PC-9 (cell line): ENCODE results near the gene S100A9. TPM values are rescaled to one million over a fixed set of nuclear protein-coding genes. Genes with fewer than 3 reads are reported as not detected.

Source experiments
- BruUV-seq: library from RNA; stranded (reverse); fragments of 400-500 nt; replicated peaks from 2 replicates; lab custom pipeline; 2021; lab: Mats Ljungman, UMichigan
- CTCF ChIA-PET: fragments of 300-600 bp; sonication (Branson Sonifier 250); formaldehyde crosslinking; loops from one replicate; lab custom pipeline; 2022; ENCODE audit warnings: antibody characterized with exemption; lab: Charles Lee
- POLR2A ChIA-PET: fragments of 300-600 bp; sonication (Branson Sonifier 250); formaldehyde crosslinking; loops from one replicate; lab custom pipeline; 2022; ENCODE audit warnings: antibody characterized with exemption; ENCODE audit not compliant: unreplicated experiment; lab: Charles Lee
- DNase-seq, 2 experiments: peaks; one replicate each; pipeline versions ENCODE4 v3.0.0 to v3.0.0-alpha.2; 2015 to 2022; ENCODE audit warnings: mixed read lengths in 1 of 2
- H2AFZ ChIP-seq: fragments of 200-600 bp; sonication (generic); 2 replicates; pipeline ENCODE4 v1.8.1; 2017; ENCODE audit warnings: antibody characterized with exemption
- H3F3A ChIP-seq: fragments of 200-600 bp; sonication (generic); 2 replicates; pipeline ENCODE4 v1.8.1; 2017; ENCODE audit warnings: antibody characterized with exemption, mild to moderate bottlenecking, low read depth; ENCODE audit not compliant: insufficient read depth
- H3K27ac ChIP-seq: fragments of 200-600 bp; sonication (generic); 2 replicates; pipeline ENCODE4 v1.6.1; 2016; ENCODE audit warnings: mixed run types
- H3K27me3 ChIP-seq: fragments of 200-600 bp; sonication (generic); 2 replicates; pipeline ENCODE4 v1.6.1; 2016; ENCODE audit warnings: low read depth, mixed run types; ENCODE audit not compliant: insufficient read depth
- H3K36me3 ChIP-seq: fragments of 200-600 bp; sonication (generic); 2 replicates; pipeline ENCODE4 v1.6.1; 2016; ENCODE audit warnings: low read depth, mixed run types
- H3K4me1 ChIP-seq: fragments of 200-600 bp; sonication (generic); replicated peaks from 2 replicates; pipeline ENCODE4 v1.6.1; 2016; ENCODE audit warnings: mixed run types; ENCODE audit not compliant: insufficient read depth
- H3K4me2 ChIP-seq: fragments of 200-600 bp; sonication (generic); 2 replicates; pipeline ENCODE4 v1.6.1; 2017; ENCODE audit warnings: mixed run types
- H3K4me3 ChIP-seq: fragments of 200-600 bp; sonication (generic); 2 replicates; pipeline ENCODE4 v1.6.1; 2016; ENCODE audit warnings: mixed run types
- H3K79me2 ChIP-seq: fragments of 200-600 bp; sonication (generic); 2 replicates; pipeline ENCODE4 v1.6.1; 2017; ENCODE audit warnings: low read depth, mixed run types
- H3K9me2 ChIP-seq: fragments of 200-600 bp; sonication (generic); 2 replicates; pipeline ENCODE4 v1.8.1; 2017; ENCODE audit warnings: mild to moderate bottlenecking; ENCODE audit not compliant: insufficient read depth
- H3K9me3 ChIP-seq: fragments of 200-600 bp; sonication (generic); 2 replicates; pipeline ENCODE4 v1.8.1; 2016; ENCODE audit warnings: low read depth; ENCODE audit not compliant: insufficient read depth
- H4K20me1 ChIP-seq: fragments of 200-600 bp; sonication (generic); 2 replicates; pipeline ENCODE4 v1.8.1; 2017; ENCODE audit not compliant: insufficient read depth
- CTCF ChIP-seq: fragments of 200-600 bp; sonication (generic); conservative IDR thresholded peaks from 2 replicates; pipeline ENCODE4 v1.6.1; 2017; ENCODE audit warnings: mixed run types, antibody characterized with exemption, mild to moderate bottlenecking, moderate library complexity
- EZH2 ChIP-seq: fragments of 200-600 bp; sonication (generic); IDR thresholded peaks from 2 replicates; pipeline ENCODE4 v1.8.0; 2017; ENCODE audit warnings: antibody characterized with exemption, low read depth
- intact Hi-C: fragments of 100-400 bp; cut with micrococcal nuclease; formaldehyde crosslinking; loops from one replicate; pipeline ENCODE4 v1.10.0; 2022; ENCODE audit not compliant: unreplicated experiment
- total RNA-seq: library from RNA; stranded (reverse); gene quantifications from 2 replicates; pipeline ENCODE4 v1.2.3, GENCODE V29; 2021

S100A9 gene
- total RNA-seq, 1 experiment from 2014 or later: 4.3 TPM

GRCh38 chr1:153395776-153396175 lies 38.1 kb downstream of the S100A9 start:
- BruUV-seq: no TSS peak
- DNase-seq: no peak
- H3K79me2 ChIP-seq: no peaks in the 10 kb centered on the region
- no peaks in the 10 kb centered on the region for H4K20me1 ChIP-seq
- H3K4me3 ChIP-seq: no peak overlapping the region
- H3K9me2 ChIP-seq: no peaks in the 10 kb centered on the region
- no peaks in the 10 kb centered on the region for H3K27me3 ChIP-seq
- H3F3A ChIP-seq: peaks cover 9% of the 10 kb centered on the region; the same call in 1 of the 2 replicates
- TF ChIP-seq EZH2: no peak
- TF ChIP-seq CTCF: no peak
- H3K4me1 ChIP-seq: peaks cover 43% of the 10 kb centered on the region
- no peaks in the 10 kb centered on the region for H3K36me3 ChIP-seq
- POLR2A ChIA-PET: no interaction called here
- intact Hi-C loops: no loop called here
- H3K4me2 ChIP-seq: no peak overlapping the region
- H2AFZ ChIP-seq: no peak overlapping the region
- no peak overlapping the region for H3K27ac ChIP-seq
- H3K9me3 ChIP-seq: no peaks in the 10 kb centered on the region
- CTCF ChIA-PET: no interaction called here

GRCh38 chr1:153396461-153396860 lies 38.8 kb downstream of the S100A9 start:
- Histone ChIP-seq H3K4me3 (no peak overlapping the region), H3K79me2 (no peaks in the 10 kb centered on the region), H3K4me2 (no peak overlapping the region), H4K20me1 (no peaks in the 10 kb centered on the region), H3K27ac (no peak overlapping the region), H2AFZ (no peak overlapping the region), H3F3A (peaks cover 5% of the 10 kb centered on the region; the same call in 1 of the 2 replicates), H3K9me3 (no peaks in the 10 kb centered on the region), H3K27me3 (no peaks in the 10 kb centered on the region), H3K9me2 (no peaks in the 10 kb centered on the region), H3K36me3 (no peaks in the 10 kb centered on the region), H3K4me1 (peaks cover 36% of the 10 kb centered on the region)
- no peak for TF ChIP-seq EZH2
- TF ChIP-seq CTCF: no peak
- POLR2A ChIA-PET: no interaction called here
- CTCF ChIA-PET: no interaction called here
- intact Hi-C loops: no loop called here
- BruUV-seq: no TSS peak
- DNase-seq: no peak

- Histone ChIP-seq H3K9me3 (no peaks in the 10 kb centered on the region), H3F3A (peaks cover 3% of the 10 kb centered on the region; the same call in 1 of the 2 replicates), H3K79me2 (no peaks in the 10 kb centered on the region), H3K4me1 (peaks cover 28% of the 10 kb centered on the region), H3K4me2 (no peak overlapping the region), H3K4me3 (no peak overlapping the region), H2AFZ (no peak overlapping the region), H3K9me2 (no peaks in the 10 kb centered on the region), H4K20me1 (no peaks in the 10 kb centered on the region), H3K27me3 (no peaks in the 10 kb centered on the region), H3K36me3 (no peaks in the 10 kb centered on the region), H3K27ac (no peak overlapping the region)
- no peak for TF ChIP-seq CTCF
- TF ChIP-seq EZH2: no peak
- no peak for DNase-seq
- BruUV-seq: no TSS peak
- ChIA-PET CTCF (no interaction called here), POLR2A (no interaction called here)
- intact Hi-C loops: no loop called here
Observed at GRCh38 chr1:153397051-153397923, 39.6 kb downstream of the S100A9 start.
